Fibroblast of mammary gland (primary cell): ENCODE results near the gene DOCK1.

Experiments
- DNase-seq: peaks from one replicate; pipeline ENCODE4 v3.0.0-alpha.2; 2010; ENCODE audit warnings: low read depth
- H3K4me3 ChIP-seq: 2 replicates; pipeline ENCODE4 v1.5.1; 2011; ENCODE audit warnings: low read depth, mild to moderate bottlenecking, low read length, moderate library complexity; ENCODE audit not compliant: control insufficient read depth
- TF ChIP-seq, protein P1 (sequence below): conservative IDR thresholded peaks from 2 replicates; pipeline ENCODE4 v1.5.1; 2011; ENCODE audit warnings: low read depth, low read length, inconsistent platforms; ENCODE audit not compliant: control insufficient read depth, insufficient read depth

Gene DOCK1

DNA sequence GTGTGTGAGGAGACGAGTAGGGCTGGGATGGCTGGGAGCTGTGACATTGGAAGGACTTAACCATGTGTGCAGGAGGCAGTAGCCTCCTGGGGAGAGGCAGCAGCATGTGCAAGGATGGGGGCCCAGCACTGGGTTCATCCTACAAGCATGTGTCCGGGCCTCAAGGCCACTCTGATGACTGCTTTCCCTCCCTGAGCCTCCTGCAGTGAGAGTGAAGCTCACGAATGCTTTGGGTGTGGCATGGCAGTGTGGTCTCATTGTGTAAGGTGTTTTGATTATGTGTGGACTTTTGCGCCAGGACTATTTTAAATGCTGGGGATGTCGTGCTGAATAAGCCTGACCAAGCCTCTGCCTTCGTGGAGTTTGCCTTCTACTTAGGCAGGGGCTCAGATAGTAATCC is 413.2 kb downstream of the DOCK1 start:
- no peak overlapping the region for H3K4me3 ChIP-seq
- TF ChIP-seq, protein P1, sequence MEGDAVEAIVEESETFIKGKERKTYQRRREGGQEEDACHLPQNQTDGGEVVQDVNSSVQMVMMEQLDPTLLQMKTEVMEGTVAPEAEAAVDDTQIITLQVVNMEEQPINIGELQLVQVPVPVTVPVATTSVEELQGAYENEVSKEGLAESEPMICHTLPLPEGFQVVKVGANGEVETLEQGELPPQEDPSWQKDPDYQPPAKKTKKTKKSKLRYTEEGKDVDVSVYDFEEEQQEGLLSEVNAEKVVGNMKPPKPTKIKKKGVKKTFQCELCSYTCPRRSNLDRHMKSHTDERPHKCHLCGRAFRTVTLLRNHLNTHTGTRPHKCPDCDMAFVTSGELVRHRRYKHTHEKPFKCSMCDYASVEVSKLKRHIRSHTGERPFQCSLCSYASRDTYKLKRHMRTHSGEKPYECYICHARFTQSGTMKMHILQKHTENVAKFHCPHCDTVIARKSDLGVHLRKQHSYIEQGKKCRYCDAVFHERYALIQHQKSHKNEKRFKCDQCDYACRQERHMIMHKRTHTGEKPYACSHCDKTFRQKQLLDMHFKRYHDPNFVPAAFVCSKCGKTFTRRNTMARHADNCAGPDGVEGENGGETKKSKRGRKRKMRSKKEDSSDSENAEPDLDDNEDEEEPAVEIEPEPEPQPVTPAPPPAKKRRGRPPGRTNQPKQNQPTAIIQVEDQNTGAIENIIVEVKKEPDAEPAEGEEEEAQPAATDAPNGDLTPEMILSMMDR = no peak

DNA sequence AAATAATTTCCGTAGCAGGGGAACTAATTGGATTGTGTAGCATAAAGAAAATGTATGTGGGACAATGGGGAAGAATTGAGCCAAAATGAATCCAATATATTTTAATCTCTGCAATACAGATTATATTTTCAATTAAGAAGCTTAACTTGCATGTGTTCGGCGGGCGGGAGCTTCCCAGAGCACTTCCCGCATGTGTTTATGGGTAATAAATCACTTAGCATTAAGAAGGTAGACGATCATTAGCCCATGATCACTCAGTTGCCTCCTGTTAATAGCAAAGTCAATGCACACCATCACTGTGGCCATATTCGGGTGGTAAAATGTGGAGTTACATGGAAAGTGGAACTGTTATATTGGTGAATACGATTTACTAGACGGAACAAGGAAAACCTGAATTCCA is 414.0 kb downstream of the DOCK1 start:
- H3K4me3 ChIP-seq = no peak overlapping the region
- TF ChIP-seq, protein P1 = no peak
- DNase-seq = no peak

More for the DNA sequence above, 413.2 kb downstream of the DOCK1 start:
- DNase-seq = no peak

DNA sequence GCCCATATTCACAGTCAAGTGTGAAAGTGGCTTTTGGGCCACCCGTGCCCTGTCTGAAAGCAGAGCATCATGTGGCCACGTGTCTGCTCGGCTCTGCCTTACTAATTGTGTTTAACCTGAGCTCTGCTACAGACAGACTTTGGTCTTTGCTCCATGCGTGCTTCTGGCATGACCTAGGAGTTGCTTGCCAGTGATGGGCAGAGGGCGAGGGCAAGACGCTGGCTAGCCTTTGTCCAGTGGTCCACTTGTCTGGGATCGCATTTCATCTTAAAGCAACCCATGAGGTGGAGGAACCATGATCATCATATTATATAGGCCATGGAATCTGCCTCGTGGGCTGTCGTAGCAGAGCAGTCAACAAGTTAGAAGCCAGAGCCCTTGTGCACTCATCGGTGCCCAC is 414.5 kb downstream of the DOCK1 start:
- no peak for DNase-seq
- H3K4me3 ChIP-seq = no peak overlapping the region
- TF ChIP-seq, protein P1 = no peak

DNA sequence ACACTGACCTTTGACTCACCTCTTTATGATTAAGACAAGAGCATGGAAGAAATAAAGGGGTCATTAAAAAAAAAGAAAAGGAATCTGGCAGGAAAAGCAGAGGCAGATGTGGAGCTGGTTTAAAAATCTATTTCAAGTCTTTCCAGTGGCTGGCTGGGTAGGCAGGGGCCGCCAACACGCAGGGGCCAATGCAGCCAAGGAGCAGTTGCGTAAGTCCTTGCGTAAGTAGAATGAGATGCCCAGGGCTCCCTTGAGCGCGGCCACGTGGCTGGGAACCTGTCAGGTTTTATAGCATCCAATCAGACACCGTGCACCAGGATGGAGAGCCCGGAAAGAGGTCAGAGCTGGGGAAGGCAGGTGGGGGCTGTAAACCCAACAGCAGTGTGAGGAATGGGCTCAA is 414.9 kb downstream of the DOCK1 start:
- peak; percentile 62 for DNase-seq
- TF ChIP-seq, protein P1 = no peak

DNA sequence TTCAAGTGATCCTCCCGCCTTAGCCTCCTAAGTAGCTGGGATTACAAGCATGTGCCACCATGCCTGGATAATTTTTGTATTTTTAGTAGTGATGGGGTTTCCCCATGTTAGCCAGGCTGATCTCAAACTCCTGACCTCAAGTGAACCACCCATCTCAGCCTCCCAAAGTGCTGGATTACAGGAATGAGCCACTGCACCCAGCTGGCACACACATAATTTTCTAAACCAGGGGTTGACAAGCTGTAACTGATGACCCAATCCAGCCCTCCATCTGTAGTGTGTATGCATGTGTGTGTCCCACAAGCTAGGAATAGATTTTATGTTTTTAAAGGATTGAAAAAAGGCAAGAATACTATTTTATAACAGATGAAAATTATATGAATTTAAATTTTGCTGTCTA is 417.1 kb downstream of the DOCK1 start:
- TF ChIP-seq, protein P1 = no peak
- DNase-seq = no peak
- H3K4me3 ChIP-seq = no peak overlapping the region

More for the DNA sequence above, 414.9 kb downstream of the DOCK1 start:
- H3K4me3 ChIP-seq = no peak overlapping the region

DNA sequence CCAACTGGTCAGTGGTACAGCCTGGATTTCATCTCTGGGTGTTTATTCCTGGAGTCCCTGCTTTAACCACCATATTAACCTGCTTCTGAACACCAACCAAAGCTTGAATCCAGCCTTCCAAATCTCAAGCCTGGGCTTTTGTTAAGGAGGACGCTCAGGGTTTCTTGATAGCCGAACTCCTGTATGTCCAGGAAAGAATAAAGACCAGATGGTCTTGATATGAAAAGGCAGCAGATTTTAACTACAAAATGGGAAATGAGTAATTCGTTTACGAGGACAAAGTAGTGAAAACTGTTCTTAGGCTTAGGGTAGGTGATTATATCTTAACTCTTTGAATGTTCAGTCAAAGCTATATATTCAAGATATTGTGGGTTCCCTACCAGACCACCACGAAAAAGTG is 420.3 kb downstream of the DOCK1 start:
- TF ChIP-seq, protein P1 = no peak
- H3K4me3 ChIP-seq = no peak overlapping the region
- no peak for DNase-seq

DNA sequence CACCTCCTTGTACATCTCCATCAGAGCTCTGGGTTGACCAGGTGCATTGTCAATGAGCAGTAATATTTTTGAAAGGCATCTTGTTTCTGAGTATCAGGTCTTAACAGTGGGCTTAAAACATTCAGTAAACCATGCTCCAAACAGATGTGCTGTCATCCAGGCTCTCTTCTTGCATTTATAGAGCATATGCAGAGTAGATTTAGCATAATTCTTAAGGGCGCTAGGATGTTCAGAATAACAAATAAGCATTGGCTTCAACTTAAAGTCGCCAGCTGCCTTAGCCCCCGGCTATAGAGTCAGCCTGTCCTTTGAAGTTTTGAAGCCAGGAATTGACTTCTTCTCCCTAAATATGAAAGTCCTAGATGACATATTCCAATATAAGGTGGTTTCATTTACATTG is 421.7 kb downstream of the DOCK1 start:
- no peak overlapping the region for H3K4me3 ChIP-seq
- TF ChIP-seq, protein P1 = no peak
- DNase-seq = no peak
